GM23248 (cell line): ENCODE results near the gene LRBA.

Source experiments
- EZH2 ChIP-seq: fragments of 200-600 bp; sonication (generic); IDR thresholded peaks from 2 replicates; pipeline ENCODE4 v1.6.1; 2018; ENCODE audit warnings: antibody characterized with exemption, mild to moderate bottlenecking; ENCODE audit not compliant: insufficient read depth, poor library complexity, severe bottlenecking
- EZH2phosphoT487 ChIP-seq: fragments of 200-600 bp; sonication (generic); IDR thresholded peaks from 2 replicates; pipeline ENCODE4 v1.6.1; 2018; ENCODE audit warnings: antibody characterized with exemption, moderate library complexity, mild to moderate bottlenecking, low read depth; ENCODE audit not compliant: insufficient read depth

GRCh38 chr4:151048913-151049312, 33.8 kb upstream of the LRBA start:
- TF ChIP-seq EZH2 (no peak), EZH2phosphoT487 (no peak)
